Measurements from ENCODE around the gene LRRC59. TPM values are rescaled to one million over a fixed set of nuclear protein-coding genes. Genes with fewer than 3 reads are reported as not detected.

Gene LRRC59
- total RNA-seq, 1 donor from 2014 or later: 185 TPM

DNA sequence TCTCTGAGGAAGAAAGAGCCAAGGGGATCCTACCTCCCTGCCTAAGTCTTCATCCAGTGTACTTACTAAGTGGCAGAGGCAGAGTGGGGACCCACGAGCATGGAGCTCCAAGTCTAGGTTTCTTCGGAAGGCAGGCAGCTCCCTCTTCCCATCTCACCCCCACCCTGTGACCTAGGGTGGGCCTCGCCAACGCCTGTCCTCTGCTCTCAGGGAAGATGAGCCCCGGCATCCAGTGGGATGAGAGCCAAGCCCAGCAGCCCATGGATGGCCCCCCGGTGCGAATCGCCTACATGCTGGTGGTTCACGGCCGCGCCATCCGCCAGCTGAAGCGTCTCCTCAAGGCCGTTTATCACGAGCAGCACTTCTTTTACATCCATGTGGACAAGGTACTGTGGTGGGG, 43.1 kb downstream of the LRRC59 start:
- Mint-ChIP-seq H3K36me3 (ENCODE audit: low read depth, unreplicated experiment) (peaks cover 25% of the 10 kb centered on the region), H3K4me1 (ENCODE audit: low read depth, unreplicated experiment) (peaks cover 2% of the 10 kb centered on the region), H3K27ac (ENCODE audit: unreplicated experiment) (no peak overlapping the region), H3K27me3 (ENCODE audit: low read depth, unreplicated experiment) (no peaks in the 10 kb centered on the region), H3K9me3 (ENCODE audit: unreplicated experiment) (no peaks in the 10 kb centered on the region), H3K4me3 (ENCODE audit: unreplicated experiment) (no peak overlapping the region)
- H3K27ac ChIP-seq (ENCODE audit: low read depth, low read length): no peak overlapping the region
- no peak overlapping the region for H3K4me2 ChIP-seq (ENCODE audit: low read length)
- no peak overlapping the region for H3K9ac ChIP-seq (ENCODE audit: low read length)
- H3K79me2 ChIP-seq (ENCODE audit: insufficient read depth, low read length): peaks cover 15% of the 10 kb centered on the region
- peaks cover 13% of the 10 kb centered on the region for H3K36me3 ChIP-seq (ENCODE audit: insufficient read depth, low read length)
- DNase-seq (ENCODE audit: low read depth) (no peak), FAIRE-seq (no peak)
- H3K27me3 ChIP-seq (ENCODE audit: insufficient read depth, low read length): no peaks in the 10 kb centered on the region
- H3K4me3 ChIP-seq (ENCODE audit: insufficient read depth, low read depth, low read length): no peak overlapping the region
- H2AFZ ChIP-seq (ENCODE audit: low read depth, low read length): no peak overlapping the region
- H3K4me1 ChIP-seq (ENCODE audit: insufficient read depth, low read length): no peaks in the 10 kb centered on the region
- no peaks in the 10 kb centered on the region for H3K9me3 ChIP-seq (ENCODE audit: insufficient read depth, low read depth, low read length)
- TF ChIP-seq EZH2 (IDR thresholded peaks at IDR 0.05; ENCODE audit: insufficient read depth, low read length) (no peak), CTCF (IDR thresholded peaks at IDR 0.05; ENCODE audit: insufficient read depth, low read depth, low read length) (no peak)
- peaks cover 32% of the 10 kb centered on the region for H4K20me1 ChIP-seq (ENCODE audit: insufficient read depth, low read length)

GRCh38 chr17:50353600-50354195, 43.6 kb downstream of the LRRC59 start:
- no peak overlapping the region for H3K27ac ChIP-seq (ENCODE audit: low read depth, low read length)
- H3K27me3 ChIP-seq (ENCODE audit: insufficient read depth, low read length): no peaks in the 10 kb centered on the region
- Mint-ChIP-seq H3K4me1 (ENCODE audit: low read depth, unreplicated experiment) (peaks cover 5% of the 10 kb centered on the region), H3K9me3 (ENCODE audit: unreplicated experiment) (no peaks in the 10 kb centered on the region), H3K4me3 (ENCODE audit: unreplicated experiment) (no peak overlapping the region), H3K27ac (ENCODE audit: unreplicated experiment) (no peak overlapping the region), H3K27me3 (ENCODE audit: low read depth, unreplicated experiment) (no peaks in the 10 kb centered on the region), H3K36me3 (ENCODE audit: low read depth, unreplicated experiment) (peaks cover 24% of the 10 kb centered on the region)
- no peak overlapping the region for H3K4me2 ChIP-seq (ENCODE audit: low read length)
- H3K4me1 ChIP-seq (ENCODE audit: insufficient read depth, low read length): peaks cover 5% of the 10 kb centered on the region
- TF ChIP-seq CTCF (IDR thresholded peaks at IDR 0.05; ENCODE audit: insufficient read depth, low read depth, low read length) (no peak), EZH2 (IDR thresholded peaks at IDR 0.05; ENCODE audit: insufficient read depth, low read length) (no peak)
- H3K79me2 ChIP-seq (ENCODE audit: insufficient read depth, low read length): peaks cover 20% of the 10 kb centered on the region
- no peaks in the 10 kb centered on the region for H3K9me3 ChIP-seq (ENCODE audit: insufficient read depth, low read depth, low read length)
- no peak overlapping the region for H2AFZ ChIP-seq (ENCODE audit: low read depth, low read length)
- H3K4me3 ChIP-seq (ENCODE audit: insufficient read depth, low read depth, low read length): no peak overlapping the region
- peaks cover 10% of the 10 kb centered on the region for H3K36me3 ChIP-seq (ENCODE audit: insufficient read depth, low read length)
- DNase-seq (ENCODE audit: low read depth) (no peak), FAIRE-seq (no peak)
- H3K9ac ChIP-seq (ENCODE audit: low read length): no peak overlapping the region
- H4K20me1 ChIP-seq (ENCODE audit: insufficient read depth, low read length): peaks cover 37% of the 10 kb centered on the region
